Stomach (tissue), 9 donors: ENCODE data around the gene PTPN4. TPM values are rescaled to one million over a fixed set of nuclear protein-coding genes. Genes with fewer than 3 reads are reported as not detected.

ENCODE experiments used
- DNase-seq, 2 donors: peaks; one replicate each; pipeline versions ENCODE4 v3.0.0 to v3.0.0-alpha.2; 2013 to 2019
- H3K27ac ChIP-seq, 5 donors: fragments of 200-600 bp in 4 of 5; sonication (generic) in 4 of 5; one replicate each; pipeline ENCODE4 v1.5.1; 2013 to 2019; ENCODE audit warnings: mild to moderate bottlenecking in 1 of 5, moderate library complexity in 1 of 5
- H3K27me3 ChIP-seq, 3 donors: fragments of 200-600 bp; sonication (generic); one replicate each; pipeline ENCODE4 v1.5.1; 2017 to 2019; ENCODE audit warnings: mixed run types in 1 of 3
- H3K36me3 ChIP-seq, 4 donors: fragments of 200-600 bp; sonication (generic); 1 replicate in 3 of 4; 2 replicates in 1 of 4; pipeline ENCODE4 v1.5.1; 2016 to 2019
- H3K4me1 ChIP-seq, 4 donors: fragments of 200-600 bp; sonication (generic); one replicate each; pipeline ENCODE4 v1.5.1; 2016 to 2019
- H3K4me3 ChIP-seq, 4 donors: fragments of 200-600 bp; sonication (generic) in 3 of 4; one replicate each; pipeline ENCODE4 v1.5.1; 2016 to 2019; ENCODE audit warnings: mild to moderate bottlenecking in 1 of 4
- H3K9me3 ChIP-seq, 4 donors: fragments of 200-600 bp; sonication (generic); one replicate each; pipeline ENCODE4 v1.5.1; 2016 to 2019
- EP300 ChIP-seq: sonication (generic); formaldehyde crosslinking; IDR thresholded peaks from one replicate; pipeline ENCODE4 v1.6.1; 2017; ENCODE audit warnings: antibody characterized with exemption
- POLR2A ChIP-seq, 4 donors: fragments of 450-650 bp; IDR thresholded peaks; one replicate each; pipeline ENCODE4 v1.6.1; 2016; ENCODE audit warnings: antibody characterized with exemption in 4 of 4, control low read depth in 2 of 4, mild to moderate bottlenecking in 1 of 4, moderate library complexity in 1 of 4
- POLR2AphosphoS5 ChIP-seq, 3 donors: sonication (generic); formaldehyde crosslinking; IDR thresholded peaks; one replicate each; pipeline ENCODE4 v1.6.1; 2016; ENCODE audit warnings: antibody characterized with exemption in 3 of 3
- WGBS, 5 donors: extraction: QIAGEN DNeasy Blood & Tissue Kit in 3 of 5; methylation state at CpG; one replicate each; pipeline versions ENCODE4 v1.1.5 to v1.1.7; 2013 to 2018; 5-methylcytosine and 5-hydroxymethylcytosine counted together
- intact Hi-C: fragments of 100-400 bp; cut with DNase I; formaldehyde crosslinking; loops from one replicate; pipeline ENCODE4 v1.15.1; 2023; ENCODE audit warnings: low total_unique reads
- polyA plus RNA-seq, 3 donors: library from polyadenylated mRNA; stranded (reverse); fragments of 200-250 nt; gene quantifications; one replicate each; pipeline ENCODE4 v1.2.3, GENCODE V29; 2013
- total RNA-seq, 5 donors: library from RNA; depleted of rRNA; stranded (reverse); fragments of >200 nt; gene quantifications; one replicate each; pipeline versions ENCODE4 v1.1.0 to v1.2.3, GENCODE V29; 2014 to 2016
- TF ChIP-seq, protein P1 (sequence below), 7 experiments: fragments of 450-650 bp in 4 of 7; fragments of 200-600 bp in 3 of 7; sonication (generic) in 3 of 7; IDR thresholded peaks; one replicate each; pipeline ENCODE4 v1.5.1; 2016 to 2019; ENCODE audit warnings: antibody characterized with exemption in 7 of 7, control low read depth in 2 of 7, mild to moderate bottlenecking in 1 of 7
- donor health status: healthy with polysubstance abuse.
- donor health status: Bipolar disorder and iron deficiency.
- donor health status: healthy.

PTPN4 gene
- total and polyA plus RNA-seq, 8 donors, result 2.9 to 450 (median 18.8) TPM

DNA sequence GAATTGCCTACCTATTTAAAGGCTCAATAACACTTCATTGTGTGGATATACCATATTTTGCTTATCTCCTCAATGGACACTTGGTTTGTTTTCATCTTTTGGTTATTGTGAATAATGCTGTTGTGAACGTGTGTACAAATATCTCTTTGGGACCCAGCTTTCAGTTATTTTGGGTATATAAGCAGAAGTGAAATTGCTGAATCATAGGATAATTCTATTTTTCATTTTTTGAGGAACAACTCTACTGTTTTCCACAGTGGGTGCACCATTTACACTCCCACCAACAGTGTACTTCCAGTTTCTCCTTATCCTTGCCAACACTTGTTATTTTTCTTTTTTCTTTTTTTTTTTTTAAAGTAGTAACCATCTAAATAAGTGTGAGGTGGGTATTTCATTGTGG is 29.0 kb downstream of the PTPN4 start:
- intact Hi-C loops, result no loop called here
- H3K4me1 ChIP-seq, result peaks cover 0 to 13% (median 2%) of the 10 kb centered on the region in 4 donors
- peaks cover 0 to 13% (median 0%) of the 10 kb centered on the region in 4 donors for H3K36me3 ChIP-seq
- no peak for DNase-seq
- no peak overlapping the region for H3K4me3 ChIP-seq
- WGBS, 5 donors, result 82 to 93% (median 89%) methylated on average over 1 of the region's 1 CpG
- no peaks in the 10 kb centered on the region for H3K27me3 ChIP-seq
- H3K27ac ChIP-seq, result no peak overlapping the region
- TF ChIP-seq POLR2AphosphoS5 (IDR thresholded peaks at IDR 0.05) (no peak), POLR2A (IDR thresholded peaks at IDR 0.05) (no peak), EP300 (no peak)
- TF ChIP-seq, protein P1, sequence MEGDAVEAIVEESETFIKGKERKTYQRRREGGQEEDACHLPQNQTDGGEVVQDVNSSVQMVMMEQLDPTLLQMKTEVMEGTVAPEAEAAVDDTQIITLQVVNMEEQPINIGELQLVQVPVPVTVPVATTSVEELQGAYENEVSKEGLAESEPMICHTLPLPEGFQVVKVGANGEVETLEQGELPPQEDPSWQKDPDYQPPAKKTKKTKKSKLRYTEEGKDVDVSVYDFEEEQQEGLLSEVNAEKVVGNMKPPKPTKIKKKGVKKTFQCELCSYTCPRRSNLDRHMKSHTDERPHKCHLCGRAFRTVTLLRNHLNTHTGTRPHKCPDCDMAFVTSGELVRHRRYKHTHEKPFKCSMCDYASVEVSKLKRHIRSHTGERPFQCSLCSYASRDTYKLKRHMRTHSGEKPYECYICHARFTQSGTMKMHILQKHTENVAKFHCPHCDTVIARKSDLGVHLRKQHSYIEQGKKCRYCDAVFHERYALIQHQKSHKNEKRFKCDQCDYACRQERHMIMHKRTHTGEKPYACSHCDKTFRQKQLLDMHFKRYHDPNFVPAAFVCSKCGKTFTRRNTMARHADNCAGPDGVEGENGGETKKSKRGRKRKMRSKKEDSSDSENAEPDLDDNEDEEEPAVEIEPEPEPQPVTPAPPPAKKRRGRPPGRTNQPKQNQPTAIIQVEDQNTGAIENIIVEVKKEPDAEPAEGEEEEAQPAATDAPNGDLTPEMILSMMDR (IDR thresholded peaks at IDR 0.05), result no peak
- peaks cover 0 to 30% (median 11%) of the 10 kb centered on the region in 4 donors for H3K9me3 ChIP-seq

DNA sequence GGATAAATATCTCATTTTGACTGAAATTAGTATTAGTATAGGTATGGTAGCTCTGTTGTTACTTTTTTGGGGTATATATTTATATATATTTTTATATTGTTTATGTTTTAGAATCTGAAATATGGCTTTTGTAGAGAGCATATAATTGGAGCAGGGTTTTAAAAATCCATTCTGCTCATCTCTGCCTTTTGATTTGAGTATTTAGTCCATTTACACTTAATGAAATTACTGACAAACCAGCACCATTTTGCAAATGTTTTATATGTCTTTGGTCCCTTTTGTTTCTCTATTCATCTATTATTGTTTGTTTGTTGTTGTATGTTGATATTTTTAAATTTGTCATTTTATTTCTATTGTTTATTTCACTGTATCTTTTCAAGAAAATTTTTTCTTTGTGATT is 30.7 kb downstream of the PTPN4 start:
- peaks cover 0 to 34% (median 11%) of the 10 kb centered on the region in 4 donors for H3K9me3 ChIP-seq
- no peak for DNase-seq
- TF ChIP-seq, protein P1 (IDR thresholded peaks at IDR 0.05), result no peak
- TF ChIP-seq EP300 (no peak), POLR2A (IDR thresholded peaks at IDR 0.05) (no peak)
- peaks cover 0 to 17% (median 2%) of the 10 kb centered on the region in 4 donors for H3K4me1 ChIP-seq
- H3K27ac ChIP-seq, result no peak overlapping the region
- intact Hi-C loops, result no loop called here
- H3K27me3 ChIP-seq, result no peaks in the 10 kb centered on the region
- H3K4me3 ChIP-seq, result no peak overlapping the region
- peaks cover 0 to 20% (median 0%) of the 10 kb centered on the region in 4 donors for H3K36me3 ChIP-seq

DNA sequence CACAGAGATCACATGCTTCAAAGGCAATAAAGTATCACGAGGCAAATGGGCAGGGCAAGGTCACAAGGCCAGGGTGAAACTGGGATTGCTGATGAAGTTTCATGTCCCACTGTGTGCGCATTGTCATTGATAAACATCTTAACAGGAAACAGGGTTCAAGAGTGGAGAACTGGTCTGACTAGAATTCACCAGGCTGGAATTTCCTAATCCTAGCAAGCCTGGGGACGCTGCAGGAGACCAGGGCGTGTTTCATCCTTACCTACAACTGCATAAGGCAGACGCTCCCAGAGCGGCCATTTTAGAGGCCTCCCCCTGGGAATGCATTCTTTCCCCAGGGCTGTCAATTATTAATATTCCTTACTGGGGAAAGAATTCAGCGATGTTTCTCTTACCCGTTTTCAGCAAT is 33.2 kb downstream of the PTPN4 start:
- intact Hi-C loops, result no loop called here
- Histone ChIP-seq H3K4me3 (no peak overlapping the region), H3K4me1 (peaks cover 0 to 10% (median 0%) of the 10 kb centered on the region in 4 donors), H3K36me3 (peaks cover 0 to 20% (median 0%) of the 10 kb centered on the region in 4 donors), H3K27me3 (no peaks in the 10 kb centered on the region), H3K9me3 (peaks cover 0 to 34% (median 11%) of the 10 kb centered on the region in 4 donors), H3K27ac (no peak overlapping the region)
- DNase-seq, result no peak
- TF ChIP-seq EP300 (no peak), POLR2AphosphoS5 (IDR thresholded peaks at IDR 0.05) (no peak), POLR2A (IDR thresholded peaks at IDR 0.05) (no peak)
- TF ChIP-seq, protein P1 (IDR thresholded peaks at IDR 0.05), result no peak
- WGBS, 5 donors, result 82 to 98% (median 90%) methylated on average over 8 of the region's 8 CpGs

DNA sequence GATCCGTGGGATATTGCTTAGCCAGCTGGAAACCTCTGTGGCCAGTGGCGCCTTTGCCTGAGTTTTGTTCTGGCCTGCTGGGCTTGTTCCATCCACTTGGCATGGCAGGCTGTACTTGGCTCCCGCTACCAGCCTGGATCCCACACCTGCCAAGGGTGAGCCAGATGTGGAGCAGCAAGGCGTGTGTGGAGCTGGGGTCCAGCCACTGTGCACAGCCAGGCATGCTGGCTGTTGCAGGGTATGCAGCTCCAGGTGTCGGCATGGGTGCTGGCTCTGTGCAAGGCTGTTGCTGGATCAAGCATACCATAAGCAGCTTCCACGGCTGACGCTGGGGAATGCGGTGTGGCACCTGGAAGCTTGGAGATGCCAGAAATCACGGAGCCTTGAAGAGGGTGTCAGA is 34.5 kb downstream of the PTPN4 start:
- no peak for TF ChIP-seq POLR2AphosphoS5 (IDR thresholded peaks at IDR 0.05)
- no peak for TF ChIP-seq EP300
- TF ChIP-seq POLR2A (IDR thresholded peaks at IDR 0.05), result no peak
- WGBS, 5 donors, result 93 to 100% (median 95%) methylated on average over 8 to 9 of the region's 9 CpGs

More for the DNA sequence above, 34.5 kb downstream of the PTPN4 start:
- DNase-seq, result no peak
- Histone ChIP-seq H3K36me3 (peaks cover 0 to 20% (median 0%) of the 10 kb centered on the region in 4 donors), H3K4me3 (no peak overlapping the region), H3K4me1 (peaks cover 0 to 10% (median 2%) of the 10 kb centered on the region in 4 donors), H3K27me3 (no peaks in the 10 kb centered on the region), H3K9me3 (peaks cover 0 to 34% (median 11%) of the 10 kb centered on the region in 4 donors), H3K27ac (no peak overlapping the region)
- intact Hi-C loops, result no loop called here
